GM18498 (cell line): ENCODE measurements around the gene THSD4.
"Not testable (repeated sequence)": the region's sequence is repeated elsewhere in the genome, so short reads cannot be mapped to it uniquely, and the experiment has no call there.

Experiments
- ATAC-seq: cut with Tn5 transposase; IDR thresholded peaks from one replicate; pipeline ENCODE4 v1.9.1; 2021; ENCODE audit warnings: mild to moderate bottlenecking, moderate library complexity; ENCODE audit not compliant: unreplicated experiment

Gene THSD4

DNA sequence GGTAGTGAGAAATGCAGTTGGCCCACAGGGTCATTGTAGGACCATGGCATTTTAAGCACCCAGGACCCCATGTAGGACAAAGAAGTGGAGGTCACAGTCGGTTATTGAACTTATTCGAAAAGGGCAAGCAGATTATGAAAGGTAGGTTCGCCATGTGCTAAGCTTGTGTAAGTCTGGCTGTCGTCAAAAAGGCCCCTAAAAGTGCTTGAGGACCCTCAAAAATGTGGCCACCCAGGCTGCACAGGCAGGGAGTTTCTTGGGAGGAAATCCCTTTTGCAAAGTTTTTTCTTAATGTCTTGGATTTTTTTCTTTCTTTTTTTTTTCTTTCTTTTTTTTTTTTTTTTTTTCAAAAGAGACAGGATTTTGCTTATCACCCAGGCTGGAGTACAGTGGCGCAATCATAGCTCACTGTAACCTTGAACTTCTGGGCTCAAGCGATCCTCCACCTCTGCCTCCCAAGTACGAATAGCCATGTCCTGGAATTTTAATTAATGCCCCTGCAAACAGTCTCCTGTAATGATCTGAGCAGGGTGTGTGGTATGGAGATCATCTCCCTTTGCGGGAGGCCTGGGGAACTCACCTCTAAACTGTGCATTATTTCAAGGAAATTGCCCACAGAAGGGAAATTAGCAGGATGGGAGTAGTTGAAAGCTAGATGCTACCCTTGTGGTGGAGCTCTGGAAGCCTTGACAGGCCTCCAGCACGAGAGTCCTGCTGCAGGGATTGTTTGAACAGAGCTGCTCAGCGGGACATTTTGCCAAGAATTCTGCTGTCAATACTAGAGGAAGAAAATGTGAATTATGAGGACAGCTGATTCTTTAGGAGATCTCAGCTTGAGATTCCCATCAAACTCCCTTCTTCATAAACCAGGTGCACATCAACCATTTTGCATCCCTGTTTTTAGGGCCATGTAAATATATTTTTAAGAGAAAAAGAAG lies 28.4 kb downstream of the THSD4 start:
- no peak for ATAC-seq

- no peak for ATAC-seq
Observed at GRCh38 chr15:71145648-71146047, 30.4 kb downstream of the THSD4 start.

DNA sequence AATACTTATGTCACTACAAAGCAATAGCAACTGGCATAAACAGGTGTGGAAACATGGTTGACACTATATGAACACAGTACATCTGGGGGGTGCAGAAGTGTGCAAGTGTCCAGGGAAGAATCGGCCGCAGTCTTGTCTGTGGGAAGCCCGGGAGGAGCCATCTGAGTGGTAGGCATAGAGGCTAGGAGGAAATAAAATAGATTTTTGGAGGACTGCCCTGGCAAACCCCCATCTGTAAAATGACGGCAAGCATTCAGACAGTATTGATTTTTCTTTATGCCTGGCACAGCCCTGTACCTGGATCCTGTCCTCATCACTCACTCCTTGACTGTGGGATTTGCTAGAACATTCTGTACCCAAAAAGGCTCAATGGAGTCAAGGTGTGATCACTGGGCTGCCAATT lies 31.3 kb downstream of the THSD4 start:
- no peak for ATAC-seq

DNA sequence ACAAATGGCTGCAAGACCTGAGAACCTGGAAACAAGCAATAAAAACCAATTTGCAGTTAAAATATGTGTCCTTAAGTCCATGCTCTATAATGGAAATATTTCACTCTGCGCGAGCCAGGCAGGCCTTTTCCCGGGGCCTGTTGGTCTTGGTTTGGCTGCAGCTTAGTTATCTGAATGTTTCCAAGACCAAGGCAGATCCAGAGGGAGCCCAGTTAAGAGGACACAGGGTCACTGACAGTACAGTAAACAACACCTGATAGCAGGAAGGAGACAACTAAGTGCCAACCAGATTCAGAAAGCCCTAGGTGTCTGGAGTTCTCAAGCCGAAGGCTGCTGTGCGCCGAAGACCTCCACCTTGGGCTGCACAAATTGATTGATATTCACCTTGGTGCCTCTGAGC lies 32.8 kb downstream of the THSD4 start:
- ATAC-seq: no peak

GRCh38 chr15:71149646-71150557 lies 34.6 kb downstream of the THSD4 start:
- no peak for ATAC-seq

DNA sequence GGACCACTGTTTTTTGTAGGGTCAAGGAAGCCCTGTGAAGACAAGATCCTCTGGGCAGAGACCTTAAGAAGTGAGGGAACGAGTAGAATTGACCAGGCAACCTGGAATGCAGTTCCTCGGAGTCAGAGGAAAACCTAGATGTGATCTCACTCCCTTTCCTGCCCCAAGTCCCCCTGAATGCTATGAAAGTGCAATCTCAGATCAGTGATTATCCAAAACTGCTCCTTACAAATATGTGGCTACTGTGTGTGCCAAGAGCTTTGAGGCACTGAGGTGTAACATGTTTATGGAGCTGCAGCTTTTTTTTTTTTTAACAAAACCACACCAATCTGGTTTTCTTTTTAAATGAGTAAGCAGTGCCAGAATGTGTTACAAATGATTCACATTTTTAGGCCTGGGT lies 35.8 kb downstream of the THSD4 start:
- no peak for ATAC-seq

- ATAC-seq: no peak
Observed at GRCh38 chr15:71152542-71152941, 37.3 kb downstream of the THSD4 start.

- ATAC-seq: no peak
Observed at GRCh38 chr15:71153823-71154524, 38.7 kb downstream of the THSD4 start.

- no peak for ATAC-seq
Observed at GRCh38 chr15:71154607-71155200, 39.4 kb downstream of the THSD4 start.

- no peak for ATAC-seq
Observed at GRCh38 chr15:71155534-71155933, 40.3 kb downstream of the THSD4 start.

DNA sequence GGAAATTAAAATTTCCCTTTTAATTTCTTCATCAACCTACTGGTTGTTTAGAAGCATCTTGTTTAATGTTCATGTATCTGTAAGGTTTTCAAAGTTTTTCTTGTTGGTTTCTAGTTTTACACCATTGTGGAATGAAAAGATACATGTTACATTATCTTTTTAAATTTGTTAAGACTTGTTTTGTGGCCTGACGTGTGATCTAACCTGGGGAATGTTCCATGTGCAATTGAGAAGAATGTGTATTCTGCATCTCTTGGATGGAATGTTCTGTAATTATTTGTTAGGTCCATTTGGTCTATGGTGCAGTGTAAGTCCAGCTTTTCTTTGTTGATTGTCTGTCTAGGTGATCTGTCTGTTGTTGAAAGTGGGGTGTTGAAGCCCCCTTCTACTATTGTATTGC lies 45.7 kb downstream of the THSD4 start:
- ATAC-seq: no peak

DNA sequence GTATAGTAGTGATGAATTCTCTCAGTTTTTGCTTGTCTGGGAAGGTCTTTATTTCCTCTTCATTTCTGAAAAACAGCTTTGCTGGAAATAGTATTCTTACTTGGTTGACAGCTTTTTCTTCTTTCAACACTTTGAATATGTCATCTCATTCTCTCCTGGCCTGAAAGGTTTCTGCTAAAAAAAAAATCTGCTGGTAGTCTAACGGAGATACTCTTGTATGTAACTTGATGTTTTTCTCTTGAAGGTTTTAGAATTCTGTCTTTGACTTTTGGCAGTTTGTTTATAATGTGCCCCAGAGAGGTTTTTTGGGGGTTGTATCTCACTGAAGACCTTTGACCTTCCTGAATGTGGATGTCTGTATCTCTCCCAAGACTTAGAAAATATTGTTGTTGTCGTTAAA lies 47.0 kb downstream of the THSD4 start:
- no peak for ATAC-seq

DNA sequence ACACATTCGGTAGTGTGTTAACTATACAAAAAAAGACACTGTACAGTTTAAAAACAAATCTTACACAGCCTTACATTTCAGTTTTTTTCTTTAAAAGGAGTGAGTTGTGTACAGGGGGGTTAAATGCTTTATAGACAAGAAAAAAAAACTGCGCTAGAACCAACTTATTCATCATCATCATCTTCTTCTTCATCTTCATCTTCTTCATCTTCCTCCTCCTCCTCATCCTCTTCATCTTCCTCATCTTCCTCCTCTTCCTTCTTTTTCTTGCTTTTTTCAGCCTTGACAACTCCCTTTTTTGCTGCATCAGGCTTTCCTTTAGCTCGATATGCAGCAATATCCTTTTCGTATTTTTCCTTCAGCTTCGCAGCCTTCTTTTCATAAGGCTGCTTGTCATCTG lies 49.3 kb downstream of the THSD4 start:
- not testable (repeated sequence) for ATAC-seq

GRCh38 chr15:71167445-71168165 lies 52.3 kb downstream of the THSD4 start:
- no peak for ATAC-seq

DNA sequence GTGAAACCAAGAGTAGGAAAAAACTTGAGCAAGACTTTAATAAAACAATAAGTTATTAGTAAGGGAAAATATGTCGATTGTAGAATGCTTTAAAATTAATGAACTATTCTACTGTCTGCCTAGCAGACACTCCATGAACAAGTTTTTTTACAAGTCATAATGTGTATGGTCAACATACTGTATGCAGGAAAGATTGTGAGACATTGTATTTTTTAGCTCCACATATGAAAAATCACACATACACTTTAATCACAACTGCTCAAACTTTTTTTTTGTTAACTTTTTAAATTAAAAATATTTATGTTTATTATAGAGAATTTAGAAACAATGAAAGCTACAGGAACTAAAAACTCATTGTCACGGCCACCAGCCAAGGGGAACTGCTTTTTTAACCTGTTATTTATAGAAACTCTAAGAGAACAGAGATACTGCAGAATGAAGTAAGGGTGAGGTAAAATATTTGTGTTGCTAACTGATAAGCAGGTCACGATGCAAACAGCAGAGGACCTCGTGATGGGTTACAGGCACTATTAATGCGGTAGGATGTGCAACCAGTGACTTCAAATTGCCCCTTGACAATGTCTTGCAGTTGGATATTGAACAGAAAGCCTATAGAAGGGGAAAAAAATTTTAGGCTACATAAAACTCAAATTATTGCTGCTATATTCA lies 53.0 kb downstream of the THSD4 start:
- no peak for ATAC-seq

DNA sequence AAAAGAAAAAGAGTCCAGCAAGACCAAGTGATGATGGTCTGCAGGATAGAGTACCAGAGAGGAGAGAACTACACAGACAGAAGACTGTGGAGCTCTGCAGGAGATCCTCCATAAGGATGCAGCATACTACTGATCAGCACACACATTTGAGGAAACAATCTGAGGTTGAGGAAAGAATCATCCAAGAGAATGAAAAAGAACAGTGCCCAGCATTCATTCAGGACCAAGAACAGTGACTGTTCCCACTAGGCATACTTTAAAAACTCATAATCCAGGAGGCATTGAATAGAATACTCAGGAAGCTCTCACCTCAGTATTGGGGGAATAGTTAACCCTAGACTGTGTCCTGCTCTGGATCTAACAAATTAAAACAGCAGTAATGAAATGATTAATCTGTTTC lies 54.9 kb downstream of the THSD4 start:
- ATAC-seq: no peak

DNA sequence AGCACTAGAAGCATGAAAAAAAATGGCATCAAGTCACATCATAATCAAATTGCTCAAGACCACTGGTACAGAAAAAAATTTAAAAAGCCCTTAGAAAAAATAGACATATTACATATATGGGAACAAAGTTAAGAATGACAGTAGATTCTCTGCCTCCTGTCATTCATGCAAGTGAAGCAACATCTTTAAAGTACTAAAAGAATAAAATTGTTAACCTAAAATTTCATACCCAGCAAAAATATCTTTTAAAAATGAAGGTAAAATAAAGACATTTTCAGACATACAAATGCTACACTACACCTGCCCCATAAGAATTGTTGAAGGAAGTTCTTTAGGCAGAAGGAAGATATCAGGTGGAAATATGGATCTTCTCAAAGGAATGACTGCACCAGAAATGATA lies 55.9 kb downstream of the THSD4 start:
- no peak for ATAC-seq

GRCh38 chr15:71174360-71174759 lies 59.1 kb downstream of the THSD4 start:
- not testable (repeated sequence) for ATAC-seq

DNA sequence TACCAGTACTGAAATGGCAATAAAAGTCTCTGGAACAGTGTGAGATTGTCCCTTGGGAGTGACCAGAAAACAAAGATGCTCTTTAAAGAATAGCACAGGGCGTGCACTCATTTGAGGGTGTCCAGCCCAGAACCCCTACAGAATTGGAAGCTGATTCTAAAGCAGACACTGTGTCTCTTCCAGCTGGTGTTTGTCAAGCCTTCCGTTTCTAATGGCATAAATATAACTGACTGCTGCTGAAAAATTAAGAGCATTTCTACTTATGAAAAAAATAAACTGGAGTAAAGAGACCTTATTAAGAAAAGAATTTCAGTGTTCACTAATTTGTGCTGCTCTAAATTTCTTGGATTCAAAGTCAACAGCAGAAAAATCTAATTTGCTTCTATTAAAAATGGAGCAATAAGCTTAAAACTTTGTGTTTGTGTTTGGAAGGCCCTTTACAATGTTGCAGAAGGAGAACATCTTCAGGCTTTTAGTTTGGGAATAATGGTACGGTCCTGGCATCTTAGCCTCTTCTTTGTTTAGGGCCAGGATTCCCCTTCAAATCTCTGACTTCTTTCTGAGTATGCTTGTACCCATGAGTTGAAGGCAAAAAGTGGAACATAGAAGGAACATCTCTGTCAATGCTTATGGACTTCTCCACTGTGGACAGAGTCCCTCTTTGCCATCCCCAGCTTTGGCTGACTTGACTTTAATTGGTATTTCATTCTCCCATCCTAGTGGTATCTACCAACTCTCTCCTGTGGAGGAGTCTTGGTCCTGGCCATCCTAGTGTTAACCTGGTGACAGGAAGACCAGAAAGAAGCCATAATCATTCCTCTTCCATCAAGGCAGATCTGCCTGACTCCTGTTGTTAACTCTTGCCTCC lies 65.9 kb downstream of the THSD4 start:
- ATAC-seq: no peak
